NT2/D1 (cell line): ENCODE measurements around the gene JMJD7.

Source experiments
- DNase-seq: peaks from one replicate; pipeline ENCODE4 v3.0.0-alpha.2; 2011; ENCODE audit warnings: low read depth, low spot score
- H3K27me3 ChIP-seq: 2 replicates; pipeline ENCODE4 v1.6.0; 2011; ENCODE audit warnings: mild to moderate bottlenecking; ENCODE audit not compliant: insufficient read length, insufficient read depth
- H3K36me3 ChIP-seq: 2 replicates; pipeline ENCODE4 v1.6.1; 2011; ENCODE audit warnings: mild to moderate bottlenecking, low read length, mixed read lengths; ENCODE audit not compliant: insufficient read depth, insufficient read length
- H3K4me1 ChIP-seq: 2 replicates; pipeline ENCODE4 v1.5.1; 2011; ENCODE audit not compliant: insufficient read depth, insufficient read length
- H3K4me3 ChIP-seq: 2 replicates; pipeline ENCODE4 v1.5.1; 2011; ENCODE audit warnings: low read depth; ENCODE audit not compliant: insufficient read length
- H3K9ac ChIP-seq: 2 replicates; pipeline ENCODE4 v1.6.0; 2011; ENCODE audit warnings: low read depth; ENCODE audit not compliant: insufficient read length
- H3K9me3 ChIP-seq: 2 replicates; pipeline ENCODE4 v1.5.1; 2011; ENCODE audit warnings: mild to moderate bottlenecking, low read length; ENCODE audit not compliant: insufficient read depth
- SUZ12 ChIP-seq: IDR thresholded peaks from 2 replicates; pipeline ENCODE4 v1.6.1; 2011; ENCODE audit not compliant: insufficient read length, insufficient read depth; ENCODE audit errors: extremely low read depth
- YY1 ChIP-seq: IDR thresholded peaks from 2 replicates; pipeline ENCODE4 v1.6.1; 2011; ENCODE audit not compliant: insufficient read length, insufficient read depth
- ZNF274 ChIP-seq: IDR thresholded peaks from 2 replicates; pipeline ENCODE4 v1.6.1; 2011; ENCODE audit warnings: mild to moderate bottlenecking, low read depth, low read length

JMJD7 gene

DNA sequence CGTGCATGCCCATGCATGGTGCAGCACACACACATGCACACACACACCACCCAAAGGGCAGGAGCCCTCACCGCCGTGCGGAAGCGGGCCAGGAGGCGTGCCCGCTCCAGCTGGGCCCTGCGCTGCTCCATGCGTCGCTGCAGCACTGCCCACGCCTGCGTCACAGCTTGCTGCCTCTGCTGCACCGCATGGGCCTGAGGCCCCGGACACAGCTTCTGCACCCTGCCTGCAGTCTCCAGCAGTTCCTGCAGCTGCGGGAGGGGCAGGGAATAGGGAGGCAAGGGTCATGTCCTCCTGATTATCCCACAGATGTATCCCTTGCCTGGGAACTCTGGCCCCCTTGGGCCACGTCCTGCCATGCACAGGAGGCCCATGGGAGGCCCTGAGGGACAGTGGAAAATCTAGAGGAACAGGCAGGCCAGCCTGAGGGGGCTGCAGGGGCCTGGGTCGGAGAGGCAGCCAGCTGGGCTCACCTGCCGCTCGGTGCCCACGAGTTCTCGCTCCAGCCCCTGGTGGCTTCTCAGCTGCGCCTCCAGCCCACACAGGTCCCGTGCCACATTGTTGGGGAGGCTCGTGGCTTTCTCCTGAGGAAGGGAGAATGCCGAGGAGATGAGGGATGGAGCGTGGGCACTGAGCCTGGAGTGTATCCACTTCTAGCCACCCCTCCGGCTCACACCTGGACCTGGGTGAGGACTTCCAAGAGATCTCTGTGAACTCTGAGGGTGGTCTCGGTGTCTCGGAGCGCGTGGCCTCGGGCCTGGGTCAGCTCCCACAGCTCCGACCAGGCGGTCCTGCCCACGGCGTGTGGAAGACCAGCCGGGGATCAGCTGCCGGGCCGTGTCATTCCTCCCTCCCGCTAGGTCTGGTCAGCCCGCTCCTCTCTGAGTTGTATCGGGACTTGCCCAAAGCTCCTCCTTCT, 42.1 kb downstream of the JMJD7 start:
- Histone ChIP-seq H3K9ac (no peak overlapping the region), H3K4me1 (peaks cover 17% of the 10 kb centered on the region), H3K9me3 (no peaks in the 10 kb centered on the region), H3K27me3 (no peaks in the 10 kb centered on the region), H3K4me3 (no peak overlapping the region), H3K36me3 (no peaks in the 10 kb centered on the region)
- no peak for TF ChIP-seq SUZ12
- no peak for TF ChIP-seq YY1
- no peak for TF ChIP-seq ZNF274
- no peak for DNase-seq

DNA sequence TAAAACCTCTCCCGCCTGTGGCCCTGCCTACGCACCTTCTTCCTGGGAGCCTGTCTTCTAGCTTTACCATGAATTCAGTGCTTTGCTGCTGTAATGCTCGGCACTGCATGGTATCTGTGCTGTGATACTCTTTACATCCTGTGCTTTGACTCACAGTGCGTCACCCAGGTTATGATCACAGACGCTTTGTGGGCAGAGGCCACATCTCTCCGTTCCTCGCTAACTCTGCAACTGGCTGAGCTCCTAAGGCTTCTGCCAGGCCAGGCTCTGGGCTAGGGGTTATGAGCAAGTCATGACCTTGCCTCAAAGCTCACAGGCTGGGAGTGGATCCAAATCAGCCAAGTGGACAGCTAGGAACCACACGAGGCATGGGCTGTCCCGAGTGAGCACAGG, 42.8 kb downstream of the JMJD7 start:
- no peak for DNase-seq
- Histone ChIP-seq H3K4me3 (no peak overlapping the region), H3K9me3 (no peaks in the 10 kb centered on the region), H3K27me3 (no peaks in the 10 kb centered on the region), H3K36me3 (no peaks in the 10 kb centered on the region), H3K4me1 (peaks cover 13% of the 10 kb centered on the region), H3K9ac (no peak overlapping the region)
- no peak for TF ChIP-seq ZNF274
- no peak for TF ChIP-seq YY1
- no peak for TF ChIP-seq SUZ12

DNA sequence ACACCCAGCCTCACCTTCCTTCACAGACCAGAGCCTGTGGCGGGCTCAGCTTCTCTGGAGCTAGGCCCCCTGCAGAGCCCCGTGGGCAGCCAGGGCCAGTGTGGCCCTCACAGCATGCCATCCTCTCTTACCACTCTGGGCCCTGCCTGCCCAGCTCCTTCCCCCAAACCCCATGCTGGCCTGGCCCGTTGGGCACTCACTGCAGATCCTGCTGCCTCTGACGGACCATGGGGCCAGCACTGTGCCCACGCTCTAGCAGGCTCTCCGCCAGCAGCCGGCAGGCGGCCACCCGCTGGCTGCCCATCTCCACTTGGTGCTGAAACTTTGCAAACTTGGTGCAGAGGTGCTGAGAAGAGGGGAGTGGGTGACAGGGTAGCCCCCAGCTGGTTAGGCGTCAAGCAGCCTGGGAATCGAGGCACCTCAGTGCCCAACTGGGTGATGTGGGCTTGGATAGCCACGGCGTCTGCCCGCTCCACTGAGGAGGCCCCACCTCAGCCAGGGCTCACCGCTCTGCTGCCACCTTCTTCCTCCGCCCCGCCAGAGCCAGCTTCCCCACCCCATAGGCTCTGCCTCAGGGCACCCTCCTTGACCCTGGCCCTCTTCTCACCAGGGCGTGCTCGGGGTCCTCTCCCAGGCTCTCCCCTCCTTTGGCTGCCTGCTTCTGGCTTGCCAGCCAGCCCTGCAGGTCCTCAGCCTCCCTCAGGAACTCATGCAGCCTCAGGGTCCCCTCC, 43.4 kb downstream of the JMJD7 start:
- no peaks in the 10 kb centered on the region for H3K36me3 ChIP-seq
- H3K4me1 ChIP-seq: peaks cover 8% of the 10 kb centered on the region
- H3K9ac ChIP-seq: no peak overlapping the region
- no peak overlapping the region for H3K4me3 ChIP-seq
- DNase-seq: no peak
- no peaks in the 10 kb centered on the region for H3K9me3 ChIP-seq
- no peaks in the 10 kb centered on the region for H3K27me3 ChIP-seq
- TF ChIP-seq ZNF274: no peak
- TF ChIP-seq SUZ12: no peak
- TF ChIP-seq YY1: no peak

DNA sequence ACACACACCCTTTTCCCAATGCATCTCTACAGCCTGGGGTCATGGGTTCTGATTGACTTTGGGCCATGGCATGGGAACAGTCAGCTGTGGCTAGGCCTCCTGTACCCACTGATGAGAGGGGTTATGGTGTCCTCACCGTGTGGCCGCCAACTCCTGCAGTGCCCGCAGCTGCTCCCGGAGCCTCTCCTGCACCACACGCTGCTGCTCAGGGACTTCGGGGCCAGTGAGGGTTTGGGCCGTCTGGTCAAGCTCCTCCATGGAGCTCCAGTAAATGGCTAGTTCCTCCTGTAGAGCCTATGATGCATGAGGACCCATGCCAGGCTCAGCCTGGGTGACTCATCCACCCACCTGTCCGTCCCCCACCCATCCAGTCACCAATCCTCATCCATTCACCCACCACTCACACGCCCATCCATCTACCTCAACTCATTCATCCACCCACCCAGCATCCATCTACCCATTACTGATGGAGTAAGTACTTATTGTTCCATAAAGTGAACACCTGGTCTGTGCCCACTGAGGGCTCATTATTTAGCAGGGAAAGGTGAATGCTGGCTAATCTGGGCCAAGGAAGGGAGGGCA, 44.4 kb downstream of the JMJD7 start:
- H3K4me3 ChIP-seq: no peak overlapping the region
- H3K27me3 ChIP-seq: no peaks in the 10 kb centered on the region
- H3K9ac ChIP-seq: no peak overlapping the region
- no peaks in the 10 kb centered on the region for H3K36me3 ChIP-seq
- H3K4me1 ChIP-seq: peaks cover 8% of the 10 kb centered on the region
- no peaks in the 10 kb centered on the region for H3K9me3 ChIP-seq
- TF ChIP-seq YY1 (no peak), ZNF274 (no peak), SUZ12 (no peak)
- DNase-seq: no peak

DNA sequence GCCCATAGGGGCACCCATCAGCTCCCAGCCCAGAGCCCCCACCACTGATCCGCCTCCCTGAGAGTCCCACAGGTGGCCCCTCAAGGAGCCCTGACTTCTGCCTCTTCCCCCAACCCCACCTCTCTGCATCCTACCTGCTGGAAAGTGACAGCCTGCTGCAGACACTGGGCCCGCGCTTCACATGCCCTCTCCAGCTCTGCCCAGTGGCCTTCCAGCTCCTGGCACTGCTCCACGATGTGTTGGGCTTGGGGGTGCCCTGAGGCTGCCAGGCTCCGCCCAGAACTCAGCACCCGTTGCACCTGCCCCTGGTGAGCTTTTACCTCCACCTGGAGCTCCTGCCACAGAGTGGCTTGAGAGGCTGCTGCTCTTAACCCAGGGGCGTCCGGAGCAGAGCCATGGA, 45.8 kb downstream of the JMJD7 start:
- no peak overlapping the region for H3K4me3 ChIP-seq
- no peaks in the 10 kb centered on the region for H3K36me3 ChIP-seq
- peaks cover 8% of the 10 kb centered on the region for H3K4me1 ChIP-seq
- no peak overlapping the region for H3K9ac ChIP-seq
- H3K27me3 ChIP-seq: no peaks in the 10 kb centered on the region
- TF ChIP-seq YY1 (no peak), ZNF274 (no peak), SUZ12 (no peak)
- DNase-seq: no peak
- H3K9me3 ChIP-seq: no peaks in the 10 kb centered on the region

DNA sequence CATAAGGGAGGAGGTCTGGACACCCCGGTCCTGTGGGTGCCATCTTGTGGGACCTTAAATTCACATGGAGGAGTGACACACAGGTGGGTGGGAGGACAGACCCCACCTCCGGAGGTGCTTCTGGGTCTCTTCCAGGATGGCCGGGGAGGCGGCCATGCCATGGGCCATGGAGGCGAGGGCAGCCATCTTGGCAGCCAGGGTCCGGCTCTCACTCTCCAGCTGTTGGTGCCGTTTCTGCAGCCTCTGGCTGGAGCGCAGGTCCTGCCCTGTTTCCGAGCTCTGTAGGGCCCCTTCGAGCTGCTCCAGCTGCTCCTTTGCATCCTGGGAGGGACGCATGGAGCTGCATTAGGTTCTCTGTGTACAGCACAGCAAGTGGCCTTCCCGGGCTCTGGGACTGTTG, 46.8 kb downstream of the JMJD7 start:
- TF ChIP-seq YY1: no peak
- TF ChIP-seq SUZ12: no peak
- no peak for TF ChIP-seq ZNF274
- Histone ChIP-seq H3K9ac (no peak overlapping the region), H3K27me3 (no peaks in the 10 kb centered on the region), H3K36me3 (no peaks in the 10 kb centered on the region), H3K9me3 (no peaks in the 10 kb centered on the region), H3K4me1 (peaks cover 8% of the 10 kb centered on the region), H3K4me3 (no peak overlapping the region)
- no peak for DNase-seq

DNA sequence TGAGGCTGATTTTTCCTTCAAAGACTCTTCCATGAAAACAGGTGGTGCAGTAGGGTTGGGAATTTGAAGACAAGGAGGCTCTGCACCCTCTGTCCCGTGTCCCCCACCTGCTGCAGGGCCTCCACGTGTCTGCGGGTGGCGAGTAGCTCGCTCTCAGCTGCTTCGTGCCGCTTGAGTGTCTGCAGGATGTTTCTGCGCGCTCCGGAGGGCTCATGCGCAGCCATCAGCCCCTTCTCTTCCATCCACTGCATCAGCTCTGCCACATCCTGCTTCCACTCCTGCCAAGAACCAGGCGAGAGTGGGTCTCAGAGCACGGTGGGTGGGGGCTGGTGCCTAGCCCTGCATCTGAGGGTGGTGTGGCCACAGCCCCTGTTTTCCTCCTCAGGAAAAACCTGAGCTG, 48.1 kb downstream of the JMJD7 start:
- no peaks in the 10 kb centered on the region for H3K9me3 ChIP-seq
- no peak for TF ChIP-seq YY1
- no peak for TF ChIP-seq ZNF274
- TF ChIP-seq SUZ12: no peak
- peaks cover 7% of the 10 kb centered on the region for H3K4me1 ChIP-seq
- H3K4me3 ChIP-seq: no peak overlapping the region
- H3K36me3 ChIP-seq: no peaks in the 10 kb centered on the region
- H3K9ac ChIP-seq: no peak overlapping the region
- no peak for DNase-seq
- H3K27me3 ChIP-seq: no peaks in the 10 kb centered on the region
